Calu3 (cell line): ENCODE measurements around the gene RAD51B. TPM values are rescaled to one million over a fixed set of nuclear protein-coding genes. Genes with fewer than 3 reads are reported as not detected.

ENCODE experiments used
- BruUV-seq: library from RNA; stranded (reverse); fragments of 400-500 nt; replicated peaks from 2 replicates; lab custom pipeline; 2021; lab: Mats Ljungman, UMichigan
- CTCF ChIA-PET: fragments of 300-600 bp; sonication (Branson Sonifier 250); formaldehyde crosslinking; loops from one replicate; lab custom pipeline; 2022; ENCODE audit warnings: antibody characterized with exemption; lab: Charles Lee
- DNase-seq: peaks from one replicate; pipeline ENCODE4 v3.0.0; 2022
- H3K27ac Mint-ChIP-seq: one replicate; pipeline ENCODE4 v1.8.0; 2022; ENCODE audit warnings: mixed read lengths; ENCODE audit not compliant: unreplicated experiment
- H3K27me3 Mint-ChIP-seq: one replicate; pipeline ENCODE4 v1.8.0; 2022; ENCODE audit warnings: mixed read lengths; ENCODE audit not compliant: unreplicated experiment
- H3K36me3 Mint-ChIP-seq: one replicate; pipeline ENCODE4 v1.8.0; 2022; ENCODE audit warnings: mild to moderate bottlenecking, moderate library complexity, mixed read lengths; ENCODE audit not compliant: insufficient read depth, unreplicated experiment
- H3K4me1 Mint-ChIP-seq: one replicate; pipeline ENCODE4 v1.8.0; 2022; ENCODE audit warnings: mild to moderate bottlenecking, low read depth, mixed read lengths; ENCODE audit not compliant: unreplicated experiment
- H3K4me3 Mint-ChIP-seq: one replicate; pipeline ENCODE4 v1.8.0; 2022; ENCODE audit warnings: mild to moderate bottlenecking, low read depth, moderate library complexity, mixed read lengths; ENCODE audit not compliant: unreplicated experiment
- H3K9me3 Mint-ChIP-seq: one replicate; pipeline ENCODE4 v1.8.0; 2022; ENCODE audit warnings: low read depth, mixed read lengths; ENCODE audit not compliant: unreplicated experiment
- intact Hi-C: fragments of 100-400 bp; cut with micrococcal nuclease; formaldehyde crosslinking; loops from one replicate; pipeline ENCODE4 v1.10.0; 2022; ENCODE audit not compliant: unreplicated experiment
- total RNA-seq: library from RNA; stranded (reverse); gene quantifications from 2 replicates; pipeline ENCODE4 v1.2.3, GENCODE V29; 2022
- TF ChIP-seq, protein P1 (sequence below): fragments of 200-600 bp; IDR thresholded peaks from one replicate; pipeline ENCODE4 v1.8.0; 2022; ENCODE audit warnings: antibody characterized with exemption; ENCODE audit not compliant: unreplicated experiment

Gene RAD51B
- total RNA-seq, 1 experiment from 2014 or later, result 24.7 TPM

DNA sequence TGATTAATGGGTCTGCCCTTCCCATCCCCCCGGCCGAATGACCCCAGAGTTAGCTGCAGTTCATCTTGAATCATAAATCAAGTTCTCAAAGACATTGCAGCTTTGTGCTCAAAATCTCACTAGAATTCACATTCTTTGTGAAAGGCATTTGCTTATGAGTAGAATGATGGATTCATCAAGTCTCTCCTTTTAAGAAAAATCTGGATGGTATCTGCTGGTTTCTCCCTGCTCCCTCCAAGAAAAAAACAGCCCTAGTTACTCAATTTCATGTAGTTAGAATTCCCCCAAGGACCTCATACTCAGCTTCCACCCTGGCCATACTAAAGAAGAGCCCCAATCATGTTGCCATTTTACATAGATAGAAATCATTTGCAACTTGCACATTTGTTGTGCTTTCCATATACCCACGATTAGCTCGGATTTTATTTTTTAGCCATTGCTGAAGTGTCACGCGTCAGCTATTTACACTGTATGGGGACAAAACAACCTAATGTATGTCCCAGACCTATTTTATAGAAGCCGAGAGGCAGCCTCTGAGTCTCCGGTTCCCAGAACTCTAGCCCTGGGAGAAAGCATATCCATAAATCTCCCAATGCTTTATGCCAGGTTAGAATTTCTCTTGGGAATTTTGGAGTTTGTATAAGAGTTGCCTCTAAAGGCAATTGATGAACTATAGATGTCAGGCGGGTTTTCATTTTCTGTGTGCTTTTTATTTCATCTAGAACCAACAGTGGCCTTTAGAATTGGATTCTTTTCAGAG, 673.8 kb downstream of the RAD51B start:
- DNase-seq, result no peak
- Mint-ChIP-seq H3K36me3 (no peaks in the 10 kb centered on the region), H3K4me3 (no peak overlapping the region), H3K4me1 (peaks cover 4% of the 10 kb centered on the region), H3K27me3 (no peaks in the 10 kb centered on the region), H3K27ac (no peak overlapping the region), H3K9me3 (no peaks in the 10 kb centered on the region)
- CTCF ChIA-PET, result interaction anchor here (0.7 kb wide), 1 partner anchor 26 kb away, joined by 3 read pairs; no protein-coding TSS in a partner anchor
- TF ChIP-seq, protein P1, sequence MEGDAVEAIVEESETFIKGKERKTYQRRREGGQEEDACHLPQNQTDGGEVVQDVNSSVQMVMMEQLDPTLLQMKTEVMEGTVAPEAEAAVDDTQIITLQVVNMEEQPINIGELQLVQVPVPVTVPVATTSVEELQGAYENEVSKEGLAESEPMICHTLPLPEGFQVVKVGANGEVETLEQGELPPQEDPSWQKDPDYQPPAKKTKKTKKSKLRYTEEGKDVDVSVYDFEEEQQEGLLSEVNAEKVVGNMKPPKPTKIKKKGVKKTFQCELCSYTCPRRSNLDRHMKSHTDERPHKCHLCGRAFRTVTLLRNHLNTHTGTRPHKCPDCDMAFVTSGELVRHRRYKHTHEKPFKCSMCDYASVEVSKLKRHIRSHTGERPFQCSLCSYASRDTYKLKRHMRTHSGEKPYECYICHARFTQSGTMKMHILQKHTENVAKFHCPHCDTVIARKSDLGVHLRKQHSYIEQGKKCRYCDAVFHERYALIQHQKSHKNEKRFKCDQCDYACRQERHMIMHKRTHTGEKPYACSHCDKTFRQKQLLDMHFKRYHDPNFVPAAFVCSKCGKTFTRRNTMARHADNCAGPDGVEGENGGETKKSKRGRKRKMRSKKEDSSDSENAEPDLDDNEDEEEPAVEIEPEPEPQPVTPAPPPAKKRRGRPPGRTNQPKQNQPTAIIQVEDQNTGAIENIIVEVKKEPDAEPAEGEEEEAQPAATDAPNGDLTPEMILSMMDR, result no peak
- BruUV-seq, result no TSS peak
- intact Hi-C loops, result no loop called here

DNA sequence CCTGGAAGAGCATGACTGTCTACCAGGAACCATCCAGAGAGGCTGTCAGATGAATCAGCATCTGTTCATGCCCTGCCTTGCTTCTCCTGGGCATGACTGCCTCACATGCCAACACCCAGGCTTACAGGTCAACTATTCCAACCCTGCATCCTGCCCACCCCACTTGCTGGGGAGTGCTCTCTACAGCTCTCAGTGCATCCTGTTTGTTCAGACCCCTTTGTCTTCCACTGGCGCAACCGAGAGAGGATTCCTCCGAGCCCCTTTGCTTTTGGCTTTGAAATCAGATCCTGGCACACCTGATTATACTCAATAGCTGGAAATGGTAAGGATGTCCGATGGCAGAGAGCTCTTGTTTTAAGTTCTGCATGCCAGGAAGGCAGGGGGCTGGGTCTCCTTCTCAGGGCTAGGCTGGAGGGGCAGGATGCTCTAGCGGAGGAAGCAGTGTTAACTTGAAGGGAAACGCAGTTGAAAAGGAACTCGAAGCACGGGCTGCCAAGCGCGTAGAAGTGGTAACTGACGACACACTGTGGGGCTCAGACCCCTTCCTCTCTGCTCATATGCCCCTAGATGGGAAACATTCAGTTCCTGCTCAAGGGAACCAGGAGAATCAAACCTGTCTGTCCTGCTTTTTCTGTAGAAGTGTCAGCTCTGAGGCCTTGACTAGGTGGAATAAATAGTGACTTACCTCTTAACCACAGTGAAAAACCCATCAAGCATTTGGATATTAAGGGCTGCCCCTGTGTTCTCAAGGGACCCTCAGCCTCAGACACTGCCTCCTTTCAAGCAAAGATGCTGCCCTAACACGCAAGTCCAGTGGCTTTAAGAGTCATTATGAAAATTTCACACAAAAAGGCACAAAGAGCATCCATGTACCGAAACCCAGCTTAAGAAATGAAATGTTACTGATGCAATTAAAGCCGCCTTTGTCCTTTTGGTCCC, 675.8 kb downstream of the RAD51B start:
- Mint-ChIP-seq H3K4me3 (no peak overlapping the region), H3K27ac (no peak overlapping the region), H3K4me1 (no peaks in the 10 kb centered on the region), H3K36me3 (no peaks in the 10 kb centered on the region), H3K9me3 (no peaks in the 10 kb centered on the region), H3K27me3 (no peaks in the 10 kb centered on the region)
- TF ChIP-seq, protein P1, result no peak
- CTCF ChIA-PET, result interaction anchor here (1.6 kb wide), 1 partner anchor 27 kb away, joined by 3 read pairs; no protein-coding TSS in a partner anchor
- no TSS peak for BruUV-seq
- intact Hi-C loops, result no loop called here
- DNase-seq, result no peak

DNA sequence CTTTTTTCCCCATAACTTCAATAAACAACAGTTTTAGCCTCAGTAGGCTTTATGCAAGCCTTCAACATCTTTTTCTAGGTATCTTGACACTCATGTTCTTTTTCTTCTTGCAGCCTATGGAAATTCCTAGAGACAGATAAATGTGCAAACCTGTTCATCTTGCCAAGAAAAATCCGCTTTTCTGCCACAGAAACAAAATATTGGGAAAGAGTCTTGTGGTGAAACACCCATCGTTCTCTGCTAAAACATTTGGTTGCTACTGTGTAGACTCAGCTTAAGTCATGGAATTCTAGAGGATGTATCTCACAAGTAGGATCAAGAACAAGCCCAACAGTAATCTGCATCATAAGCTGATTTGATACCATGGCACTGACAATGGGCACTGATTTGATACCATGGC, 677.4 kb downstream of the RAD51B start:
- no peaks in the 10 kb centered on the region for H3K36me3 Mint-ChIP-seq

DNA sequence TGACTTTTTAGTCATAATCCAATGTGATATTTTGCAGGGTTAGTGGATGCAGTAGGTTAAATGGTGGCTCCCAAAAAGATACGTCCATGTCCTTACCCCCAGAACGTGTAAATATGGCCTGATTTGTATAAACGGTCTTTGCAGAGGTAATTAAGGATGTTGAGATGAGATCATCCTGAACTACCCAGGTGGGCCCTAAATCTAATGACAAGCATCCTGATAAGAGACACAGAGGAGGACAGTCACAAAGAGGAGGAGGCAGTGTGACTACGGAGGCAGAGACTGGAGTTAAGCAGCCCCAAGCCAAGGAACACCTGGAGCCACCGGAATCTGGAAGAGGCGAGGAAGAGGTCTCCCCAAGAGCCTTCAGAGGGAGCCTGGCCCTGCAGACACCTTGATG, 679.9 kb downstream of the RAD51B start:
- CTCF ChIA-PET, result interaction anchor here (0.6 kb wide), 1 partner anchor 854 kb away, joined by 6 read pairs; no protein-coding TSS in a partner anchor
- H3K4me1 Mint-ChIP-seq, result no peaks in the 10 kb centered on the region
- no peak for DNase-seq
- no peaks in the 10 kb centered on the region for H3K27me3 Mint-ChIP-seq
- no TSS peak for BruUV-seq
- H3K9me3 Mint-ChIP-seq, result no peaks in the 10 kb centered on the region
- no peak overlapping the region for H3K4me3 Mint-ChIP-seq
- H3K36me3 Mint-ChIP-seq, result no peaks in the 10 kb centered on the region
- TF ChIP-seq, protein P1, result no peak
- no peak overlapping the region for H3K27ac Mint-ChIP-seq
- intact Hi-C loops, result no loop called here

More for the DNA sequence above, 677.4 kb downstream of the RAD51B start:
- intact Hi-C loops, result no loop called here
- no peak for DNase-seq
- Mint-ChIP-seq H3K9me3 (no peaks in the 10 kb centered on the region), H3K27ac (no peak overlapping the region), H3K4me3 (no peak overlapping the region), H3K27me3 (no peaks in the 10 kb centered on the region), H3K4me1 (no peaks in the 10 kb centered on the region)
- CTCF ChIA-PET, result no interaction called here
- BruUV-seq, result no TSS peak
- TF ChIP-seq, protein P1, result no peak
